HL-60 (cell line): ENCODE data around the gene DMAC2.
A peak's percentile ranks its signal among the peaks of the same experiment; 100 is the strongest.

Experiments
- DNase-seq, 2 experiments: peaks; one replicate each; pipeline ENCODE4 v3.0.0-alpha.2; 2010 to 2020; ENCODE audit warnings: low read depth in 1 of 2, low spot score in 1 of 2
- H3K27ac ChIP-seq: fragments of 250-450 bp; sonication (Bioruptor Pico); replicated peaks from 2 replicates; pipeline ENCODE4 v1.5.1; 2020; ENCODE audit warnings: mild to moderate bottlenecking, moderate library complexity
- H3K27me3 ChIP-seq: fragments of 250-450 bp; sonication (Bioruptor Pico); 2 replicates; pipeline ENCODE4 v1.5.1; 2021; ENCODE audit warnings: mild to moderate bottlenecking, moderate library complexity; ENCODE audit not compliant: insufficient read depth, poor library complexity, severe bottlenecking
- H3K4me3 ChIP-seq: replicated peaks from 2 replicates; pipeline ENCODE4 v1.5.1; 2011; ENCODE audit warnings: mild to moderate bottlenecking, control low read depth, low read length; ENCODE audit not compliant: insufficient read depth
- GABPA ChIP-seq: IDR thresholded peaks from 2 replicates; pipeline ENCODE4 v1.6.1; 2012; ENCODE audit warnings: low read depth
- POLR2AphosphoS5 ChIP-seq: IDR thresholded peaks from 2 replicates; pipeline ENCODE4 v1.6.1; 2012; ENCODE audit warnings: low read depth
- SPI1 ChIP-seq: IDR thresholded peaks from 2 replicates; pipeline ENCODE4 v1.6.1; 2012; ENCODE audit warnings: low read depth, mild to moderate bottlenecking, borderline replicate concordance
- TF ChIP-seq, protein P1 (sequence below): IDR thresholded peaks from one replicate; pipeline ENCODE4 v1.5.1; 2011; ENCODE audit warnings: low read length, control low read depth, inconsistent platforms; ENCODE audit not compliant: insufficient read depth
- TF ChIP-seq, protein P2 (sequence below): IDR thresholded peaks from 2 replicates; pipeline ENCODE4 v1.6.1; 2012; ENCODE audit warnings: low read depth; ENCODE audit not compliant: insufficient replicate concordance

The DMAC2 gene

DNA sequence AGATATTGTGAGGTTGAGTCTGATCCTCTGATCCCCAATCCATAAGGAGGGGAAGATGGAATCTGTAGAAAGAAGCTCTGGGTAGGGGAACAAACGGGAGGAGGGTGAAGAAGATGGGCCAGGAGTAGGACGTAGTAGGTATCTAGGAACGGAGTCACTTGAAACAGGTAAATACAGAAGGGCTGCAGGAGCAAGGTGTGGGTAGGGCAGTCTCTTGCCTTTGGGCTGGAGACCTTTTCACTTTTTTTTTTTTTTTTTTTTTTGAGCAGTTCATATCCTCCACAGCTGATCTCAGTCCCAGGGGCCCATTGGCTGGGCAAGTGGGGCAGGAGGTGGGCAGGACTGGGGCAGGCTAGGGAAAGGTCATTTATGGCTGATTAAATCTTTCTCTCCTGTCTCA is 40.6 kb downstream of the DMAC2 start:
- no peak for DNase-seq
- Histone ChIP-seq H3K4me3 (peak overlapping the region; percentile 79), H3K27me3 (no peaks in the 10 kb centered on the region), H3K27ac (no peak overlapping the region; the same call in 1 of the 2 replicates)
- TF ChIP-seq, protein P1, sequence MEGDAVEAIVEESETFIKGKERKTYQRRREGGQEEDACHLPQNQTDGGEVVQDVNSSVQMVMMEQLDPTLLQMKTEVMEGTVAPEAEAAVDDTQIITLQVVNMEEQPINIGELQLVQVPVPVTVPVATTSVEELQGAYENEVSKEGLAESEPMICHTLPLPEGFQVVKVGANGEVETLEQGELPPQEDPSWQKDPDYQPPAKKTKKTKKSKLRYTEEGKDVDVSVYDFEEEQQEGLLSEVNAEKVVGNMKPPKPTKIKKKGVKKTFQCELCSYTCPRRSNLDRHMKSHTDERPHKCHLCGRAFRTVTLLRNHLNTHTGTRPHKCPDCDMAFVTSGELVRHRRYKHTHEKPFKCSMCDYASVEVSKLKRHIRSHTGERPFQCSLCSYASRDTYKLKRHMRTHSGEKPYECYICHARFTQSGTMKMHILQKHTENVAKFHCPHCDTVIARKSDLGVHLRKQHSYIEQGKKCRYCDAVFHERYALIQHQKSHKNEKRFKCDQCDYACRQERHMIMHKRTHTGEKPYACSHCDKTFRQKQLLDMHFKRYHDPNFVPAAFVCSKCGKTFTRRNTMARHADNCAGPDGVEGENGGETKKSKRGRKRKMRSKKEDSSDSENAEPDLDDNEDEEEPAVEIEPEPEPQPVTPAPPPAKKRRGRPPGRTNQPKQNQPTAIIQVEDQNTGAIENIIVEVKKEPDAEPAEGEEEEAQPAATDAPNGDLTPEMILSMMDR = no peak
- no peak for TF ChIP-seq GABPA
- no peak for TF ChIP-seq POLR2AphosphoS5
- no peak for TF ChIP-seq SPI1

DNA sequence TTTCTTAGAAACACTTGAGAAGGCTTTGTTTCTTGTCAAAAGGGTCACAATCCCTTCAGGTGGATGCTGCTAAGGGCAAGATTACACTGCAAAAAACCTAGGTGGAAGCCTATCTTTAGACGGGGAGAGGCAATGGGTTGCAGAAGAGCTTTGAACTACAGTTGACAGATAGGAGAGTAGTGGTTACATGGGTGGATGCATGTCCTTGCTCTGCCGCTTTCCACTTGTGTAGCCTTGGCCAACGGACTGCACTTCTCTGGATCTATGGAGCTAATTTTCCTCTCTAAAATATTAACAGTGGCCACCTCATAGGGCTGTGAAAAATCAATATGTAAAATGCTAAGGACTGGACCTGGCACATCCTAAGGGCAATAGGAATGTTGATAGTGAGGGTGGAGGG is 41.1 kb downstream of the DMAC2 start:
- H3K4me3 ChIP-seq = peak overlapping the region; percentile 79
- TF ChIP-seq, protein P1 = no peak
- TF ChIP-seq, protein P2, sequence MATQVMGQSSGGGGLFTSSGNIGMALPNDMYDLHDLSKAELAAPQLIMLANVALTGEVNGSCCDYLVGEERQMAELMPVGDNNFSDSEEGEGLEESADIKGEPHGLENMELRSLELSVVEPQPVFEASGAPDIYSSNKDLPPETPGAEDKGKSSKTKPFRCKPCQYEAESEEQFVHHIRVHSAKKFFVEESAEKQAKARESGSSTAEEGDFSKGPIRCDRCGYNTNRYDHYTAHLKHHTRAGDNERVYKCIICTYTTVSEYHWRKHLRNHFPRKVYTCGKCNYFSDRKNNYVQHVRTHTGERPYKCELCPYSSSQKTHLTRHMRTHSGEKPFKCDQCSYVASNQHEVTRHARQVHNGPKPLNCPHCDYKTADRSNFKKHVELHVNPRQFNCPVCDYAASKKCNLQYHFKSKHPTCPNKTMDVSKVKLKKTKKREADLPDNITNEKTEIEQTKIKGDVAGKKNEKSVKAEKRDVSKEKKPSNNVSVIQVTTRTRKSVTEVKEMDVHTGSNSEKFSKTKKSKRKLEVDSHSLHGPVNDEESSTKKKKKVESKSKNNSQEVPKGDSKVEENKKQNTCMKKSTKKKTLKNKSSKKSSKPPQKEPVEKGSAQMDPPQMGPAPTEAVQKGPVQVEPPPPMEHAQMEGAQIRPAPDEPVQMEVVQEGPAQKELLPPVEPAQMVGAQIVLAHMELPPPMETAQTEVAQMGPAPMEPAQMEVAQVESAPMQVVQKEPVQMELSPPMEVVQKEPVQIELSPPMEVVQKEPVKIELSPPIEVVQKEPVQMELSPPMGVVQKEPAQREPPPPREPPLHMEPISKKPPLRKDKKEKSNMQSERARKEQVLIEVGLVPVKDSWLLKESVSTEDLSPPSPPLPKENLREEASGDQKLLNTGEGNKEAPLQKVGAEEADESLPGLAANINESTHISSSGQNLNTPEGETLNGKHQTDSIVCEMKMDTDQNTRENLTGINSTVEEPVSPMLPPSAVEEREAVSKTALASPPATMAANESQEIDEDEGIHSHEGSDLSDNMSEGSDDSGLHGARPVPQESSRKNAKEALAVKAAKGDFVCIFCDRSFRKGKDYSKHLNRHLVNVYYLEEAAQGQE = no peak
- no peak for TF ChIP-seq POLR2AphosphoS5
- no peak for TF ChIP-seq GABPA
- H3K27me3 ChIP-seq = no peaks in the 10 kb centered on the region
- no peak for DNase-seq
- peak overlapping the region; percentile 98 for H3K27ac ChIP-seq

DNA sequence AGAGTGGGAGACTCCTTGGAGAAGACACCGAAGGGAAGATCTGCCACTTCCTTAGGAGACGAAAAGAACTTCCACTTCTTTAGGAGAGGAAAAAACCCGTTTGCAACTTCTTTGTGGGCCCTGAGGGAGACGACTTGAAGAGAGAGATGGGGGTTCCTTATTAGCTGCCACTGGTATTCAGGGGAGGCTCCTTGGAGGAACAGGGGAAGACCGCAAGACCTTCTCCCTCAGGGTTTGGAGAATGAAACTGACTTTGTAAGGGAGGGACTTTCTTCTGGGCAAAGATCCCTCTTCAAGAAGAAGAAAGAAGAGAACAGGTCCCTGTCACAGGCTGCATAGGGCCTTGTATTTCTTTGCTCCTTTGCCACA is 41.7 kb downstream of the DMAC2 start:
- TF ChIP-seq, protein P1 = no peak
- TF ChIP-seq GABPA = no peak
- no peak for TF ChIP-seq POLR2AphosphoS5
- no peak for TF ChIP-seq SPI1
- TF ChIP-seq, protein P2 = no peak
- DNase-seq = no peak
- no peaks in the 10 kb centered on the region for H3K27me3 ChIP-seq
- H3K4me3 ChIP-seq = peak overlapping the region; percentile 79
- H3K27ac ChIP-seq = peak overlapping the region; percentile 98
